Liver (tissue), 9 donors: ENCODE data around the gene ARVCF. TPM values are rescaled to one million over a fixed set of nuclear protein-coding genes. Genes with fewer than 3 reads are reported as not detected.

ENCODE experiments used
- DNase-seq: peaks from one replicate; pipeline ENCODE4 v3.0.0-alpha.2; 2017; ENCODE audit warnings: low spot score
- H3K27ac ChIP-seq, 2 donors: one replicate each; pipeline ENCODE4 v1.7.0; 2013; ENCODE audit warnings: inconsistent platforms in 2 of 2, low read length in 2 of 2, control low read depth in 1 of 2, low read depth in 1 of 2, mild to moderate bottlenecking in 1 of 2
- H3K27me3 ChIP-seq, 4 donors: one replicate each; pipeline versions ENCODE4 v1.6.1 to v1.7.0; 2013; ENCODE audit warnings: low read length in 3 of 4, inconsistent platforms in 1 of 4, mild to moderate bottlenecking in 1 of 4, moderate library complexity in 1 of 4; ENCODE audit not compliant: control insufficient read depth in 4 of 4, insufficient read depth in 4 of 4
- H3K36me3 ChIP-seq, 4 donors: one replicate each; pipeline versions ENCODE4 v1.6.1 to v1.7.0; 2013; ENCODE audit warnings: low read length in 3 of 4, mild to moderate bottlenecking in 3 of 4, low read depth in 1 of 4, moderate library complexity in 1 of 4; ENCODE audit not compliant: control insufficient read depth in 4 of 4, insufficient read depth in 3 of 4
- H3K4me1 ChIP-seq, 4 donors: one replicate each; pipeline versions ENCODE4 v1.6.1 to v1.7.0; 2013; ENCODE audit warnings: low read length in 3 of 4, mild to moderate bottlenecking in 3 of 4, moderate library complexity in 1 of 4; ENCODE audit not compliant: control insufficient read depth in 4 of 4, insufficient read depth in 4 of 4
- H3K4me3 ChIP-seq, 3 donors: one replicate each; pipeline versions ENCODE4 v1.6.1 to v1.7.0; 2013; ENCODE audit warnings: low read length in 3 of 3, control low read depth in 1 of 3, low read depth in 1 of 3, mild to moderate bottlenecking in 1 of 3
- H3K9ac ChIP-seq, 2 donors: one replicate each; pipeline ENCODE4 v1.7.0; 2013; ENCODE audit warnings: low read length in 2 of 2, mild to moderate bottlenecking in 2 of 2, moderate library complexity in 2 of 2, control low read depth in 1 of 2, low read depth in 1 of 2
- H3K9me3 ChIP-seq, 4 donors: one replicate each; pipeline versions ENCODE4 v1.6.1 to v1.7.0; 2013; ENCODE audit warnings: low read length in 3 of 4; ENCODE audit not compliant: control insufficient read depth in 4 of 4
- EGR1 ChIP-seq, 2 donors: IDR thresholded peaks; 2 replicates each; pipeline ENCODE4 v1.6.1; 2016 to 2018; ENCODE audit warnings: antibody characterized with exemption in 2 of 2, low read depth in 2 of 2
- FOXA1 ChIP-seq: IDR thresholded peaks from 2 replicates; pipeline ENCODE4 v1.6.1; 2016; ENCODE audit warnings: antibody characterized with exemption
- FOXA2 ChIP-seq: IDR thresholded peaks from 2 replicates; pipeline ENCODE4 v1.6.1; 2016; ENCODE audit warnings: antibody characterized with exemption
- GABPA ChIP-seq, 2 donors: IDR thresholded peaks in 1 of 2; conservative IDR thresholded peaks in 1 of 2; 2 replicates each; pipeline ENCODE4 v1.6.1; 2016; ENCODE audit warnings: antibody characterized with exemption in 2 of 2, mild to moderate bottlenecking in 1 of 2, moderate library complexity in 1 of 2
- HNF4G ChIP-seq: IDR thresholded peaks from 2 replicates; pipeline ENCODE4 v1.6.1; 2016; ENCODE audit warnings: antibody characterized with exemption
- NR2F2 ChIP-seq: IDR thresholded peaks from 2 replicates; pipeline ENCODE4 v1.6.1; 2016; ENCODE audit warnings: antibody characterized with exemption
- RAD21 ChIP-seq, 2 donors: IDR thresholded peaks; 2 replicates each; pipeline ENCODE4 v1.6.1; 2016; ENCODE audit warnings: antibody characterized with exemption in 2 of 2, mild to moderate bottlenecking in 2 of 2
- RXRA ChIP-seq, 2 donors: IDR thresholded peaks; 2 replicates each; pipeline ENCODE4 v1.6.1; 2017 to 2018; ENCODE audit warnings: antibody characterized with exemption in 2 of 2, mild to moderate bottlenecking in 1 of 2
- SP1 ChIP-seq: IDR thresholded peaks from 2 replicates; pipeline ENCODE4 v1.6.1; 2018; ENCODE audit warnings: antibody characterized with exemption, mild to moderate bottlenecking
- TAF1 ChIP-seq: conservative IDR thresholded peaks from 2 replicates; pipeline ENCODE4 v1.6.1; 2016; ENCODE audit warnings: antibody characterized with exemption, mild to moderate bottlenecking
- YY1 ChIP-seq: IDR thresholded peaks from 2 replicates; pipeline ENCODE4 v1.6.1; 2016; ENCODE audit warnings: antibody characterized with exemption, mild to moderate bottlenecking
- WGBS: extraction: QIAGEN DNeasy Blood & Tissue Kit; methylation state at CpG from one replicate; pipeline ENCODE4 v1.1.7; 2013; 5-methylcytosine and 5-hydroxymethylcytosine counted together
- polyA plus RNA-seq, 2 donors: library from polyadenylated mRNA; stranded (reverse) in 1 of 2; unstranded in 1 of 2; fragments of 200-250 nt in 1 of 2; fragments of >200 nt in 1 of 2; fragmentation: Nextera tagmentation in 1 of 2; extraction: Ambion mirVana in 1 of 2; gene quantifications; one replicate each; pipeline versions ENCODE4 v1.2.1 to v1.2.3, GENCODE V29; 2013 to 2015
- total RNA-seq, 2 donors: library from RNA; depleted of rRNA; stranded (reverse); fragments of >200 nt; gene quantifications; one replicate each; pipeline ENCODE4 v1.2.3, GENCODE V29; 2014
- TF ChIP-seq, protein P1 (sequence below): fragments of 150-350 bp; IDR thresholded peaks from 2 replicates; pipeline ENCODE4 v1.5.1; 2017; ENCODE audit warnings: improper control_type of control experiment, low read depth, low read length; ENCODE audit not compliant: missing input control
- TF ChIP-seq, protein P2 (sequence below): IDR thresholded peaks from 2 replicates; pipeline ENCODE4 v1.6.1; 2016; ENCODE audit warnings: antibody characterized with exemption
- TF ChIP-seq, protein P3 (sequence below): IDR thresholded peaks from 2 replicates; pipeline ENCODE4 v1.6.1; 2016; ENCODE audit warnings: antibody characterized with exemption
- TF ChIP-seq, protein P4 (sequence below): IDR thresholded peaks from 2 replicates; pipeline ENCODE4 v1.6.1; 2016; ENCODE audit warnings: antibody characterized with exemption
- TF ChIP-seq, protein P5 (sequence below): IDR thresholded peaks from 2 replicates; pipeline ENCODE4 v1.6.1; 2016; ENCODE audit warnings: antibody characterized with exemption, mild to moderate bottlenecking
- donor health status: healthy.
- donor health status: healthy.
- donor health status: healthy.
- donor health status: healthy.
- donor health status: healthy.

The ARVCF gene
- total and polyA plus RNA-seq, 4 donors: 3.8 to 48.8 (median 26.1) TPM

DNA sequence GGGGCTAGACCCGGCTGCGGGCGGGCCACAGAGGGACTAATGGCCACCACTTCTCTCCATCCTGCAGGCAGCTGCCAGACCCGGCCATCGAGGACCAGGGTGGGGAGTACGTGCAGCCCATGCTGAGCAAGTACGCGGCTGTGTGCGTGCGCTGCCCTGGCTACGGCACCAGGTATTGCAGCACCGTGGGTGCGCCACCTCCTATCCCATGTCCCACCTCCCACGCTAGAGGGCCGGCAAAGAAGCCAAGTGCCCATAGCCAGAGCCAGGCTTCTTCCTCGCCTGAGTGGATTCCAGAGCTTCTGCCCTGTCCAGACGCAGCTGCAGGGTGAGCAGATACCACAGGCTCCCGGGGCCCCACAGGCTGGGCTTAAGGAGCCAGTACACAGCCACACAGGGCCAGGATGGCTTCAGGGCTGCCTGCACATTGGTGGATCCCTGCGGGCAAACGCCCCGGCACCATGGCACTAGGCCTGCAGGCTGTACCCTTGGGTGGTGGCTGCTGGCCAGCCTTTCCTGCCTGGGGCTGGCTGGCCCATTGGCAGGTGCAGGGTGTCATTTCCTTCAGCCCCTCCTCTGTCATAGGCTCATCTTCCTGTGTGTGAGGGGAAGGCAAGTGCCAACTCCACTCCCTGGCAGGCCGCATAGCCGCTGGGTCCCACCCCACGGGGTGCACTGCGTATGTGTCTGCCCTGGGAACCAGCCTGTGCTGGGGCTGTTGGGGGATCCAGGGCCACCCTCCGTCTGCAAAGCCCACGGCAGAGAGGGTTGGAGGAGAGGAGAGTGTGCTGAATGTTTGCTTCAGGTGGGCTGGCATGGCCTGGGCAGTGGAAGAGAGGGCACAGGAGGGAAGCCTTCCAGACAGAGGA is 46.9 kb upstream of the ARVCF start (continued):
- TF ChIP-seq, protein P1, sequence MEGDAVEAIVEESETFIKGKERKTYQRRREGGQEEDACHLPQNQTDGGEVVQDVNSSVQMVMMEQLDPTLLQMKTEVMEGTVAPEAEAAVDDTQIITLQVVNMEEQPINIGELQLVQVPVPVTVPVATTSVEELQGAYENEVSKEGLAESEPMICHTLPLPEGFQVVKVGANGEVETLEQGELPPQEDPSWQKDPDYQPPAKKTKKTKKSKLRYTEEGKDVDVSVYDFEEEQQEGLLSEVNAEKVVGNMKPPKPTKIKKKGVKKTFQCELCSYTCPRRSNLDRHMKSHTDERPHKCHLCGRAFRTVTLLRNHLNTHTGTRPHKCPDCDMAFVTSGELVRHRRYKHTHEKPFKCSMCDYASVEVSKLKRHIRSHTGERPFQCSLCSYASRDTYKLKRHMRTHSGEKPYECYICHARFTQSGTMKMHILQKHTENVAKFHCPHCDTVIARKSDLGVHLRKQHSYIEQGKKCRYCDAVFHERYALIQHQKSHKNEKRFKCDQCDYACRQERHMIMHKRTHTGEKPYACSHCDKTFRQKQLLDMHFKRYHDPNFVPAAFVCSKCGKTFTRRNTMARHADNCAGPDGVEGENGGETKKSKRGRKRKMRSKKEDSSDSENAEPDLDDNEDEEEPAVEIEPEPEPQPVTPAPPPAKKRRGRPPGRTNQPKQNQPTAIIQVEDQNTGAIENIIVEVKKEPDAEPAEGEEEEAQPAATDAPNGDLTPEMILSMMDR: no peak
- TF ChIP-seq FOXA1 (no peak), EGR1 (IDR thresholded peaks at IDR 0.05; ENCODE audit: low read depth in 2 of 2) (no peak), SP1 (no peak)
- TF ChIP-seq, protein P2, sequence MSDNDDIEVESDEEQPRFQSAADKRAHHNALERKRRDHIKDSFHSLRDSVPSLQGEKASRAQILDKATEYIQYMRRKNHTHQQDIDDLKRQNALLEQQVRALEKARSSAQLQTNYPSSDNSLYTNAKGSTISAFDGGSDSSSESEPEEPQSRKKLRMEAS: no peak

DNA sequence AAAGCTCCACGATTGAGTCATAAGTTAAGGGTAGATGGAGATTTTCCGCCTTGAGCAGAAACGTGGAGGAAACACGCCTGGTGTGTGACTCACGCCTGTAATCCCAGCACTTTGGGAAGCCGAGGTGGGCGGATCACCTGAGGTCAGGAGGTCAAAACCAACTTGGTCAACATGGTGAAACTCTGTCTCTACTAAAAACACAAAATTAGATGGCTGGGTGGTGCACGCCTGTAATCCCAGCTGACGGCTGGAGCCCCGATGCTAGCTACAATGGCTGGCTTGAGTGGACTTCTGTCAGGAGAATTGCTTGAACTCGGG is 46.1 kb upstream of the ARVCF start:
- Histone ChIP-seq H3K4me1 (no peaks in the 10 kb centered on the region), H3K27ac (no peak overlapping the region), H3K9me3 (no peaks in the 10 kb centered on the region), H3K27me3 (no peaks in the 10 kb centered on the region), H3K36me3 (peaks cover 6 to 44% (median 16%) of the 10 kb centered on the region in 4 donors), H3K4me3 (no peak overlapping the region), H3K9ac (no peak overlapping the region)
- no peak for DNase-seq
- WGBS: 94% methylated on average over 11 of the region's 11 CpGs
- TF ChIP-seq, protein P3, sequence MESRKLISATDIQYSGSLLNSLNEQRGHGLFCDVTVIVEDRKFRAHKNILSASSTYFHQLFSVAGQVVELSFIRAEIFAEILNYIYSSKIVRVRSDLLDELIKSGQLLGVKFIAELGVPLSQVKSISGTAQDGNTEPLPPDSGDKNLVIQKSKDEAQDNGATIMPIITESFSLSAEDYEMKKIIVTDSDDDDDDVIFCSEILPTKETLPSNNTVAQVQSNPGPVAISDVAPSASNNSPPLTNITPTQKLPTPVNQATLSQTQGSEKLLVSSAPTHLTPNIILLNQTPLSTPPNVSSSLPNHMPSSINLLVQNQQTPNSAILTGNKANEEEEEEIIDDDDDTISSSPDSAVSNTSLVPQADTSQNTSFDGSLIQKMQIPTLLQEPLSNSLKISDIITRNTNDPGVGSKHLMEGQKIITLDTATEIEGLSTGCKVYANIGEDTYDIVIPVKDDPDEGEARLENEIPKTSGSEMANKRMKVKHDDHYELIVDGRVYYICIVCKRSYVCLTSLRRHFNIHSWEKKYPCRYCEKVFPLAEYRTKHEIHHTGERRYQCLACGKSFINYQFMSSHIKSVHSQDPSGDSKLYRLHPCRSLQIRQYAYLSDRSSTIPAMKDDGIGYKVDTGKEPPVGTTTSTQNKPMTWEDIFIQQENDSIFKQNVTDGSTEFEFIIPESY: no peak
- TF ChIP-seq NR2F2 (no peak), RAD21 (IDR thresholded peaks at IDR 0.05) (no peak), HNF4G (no peak), SP1 (no peak)
- TF ChIP-seq, protein P2: no peak

DNA sequence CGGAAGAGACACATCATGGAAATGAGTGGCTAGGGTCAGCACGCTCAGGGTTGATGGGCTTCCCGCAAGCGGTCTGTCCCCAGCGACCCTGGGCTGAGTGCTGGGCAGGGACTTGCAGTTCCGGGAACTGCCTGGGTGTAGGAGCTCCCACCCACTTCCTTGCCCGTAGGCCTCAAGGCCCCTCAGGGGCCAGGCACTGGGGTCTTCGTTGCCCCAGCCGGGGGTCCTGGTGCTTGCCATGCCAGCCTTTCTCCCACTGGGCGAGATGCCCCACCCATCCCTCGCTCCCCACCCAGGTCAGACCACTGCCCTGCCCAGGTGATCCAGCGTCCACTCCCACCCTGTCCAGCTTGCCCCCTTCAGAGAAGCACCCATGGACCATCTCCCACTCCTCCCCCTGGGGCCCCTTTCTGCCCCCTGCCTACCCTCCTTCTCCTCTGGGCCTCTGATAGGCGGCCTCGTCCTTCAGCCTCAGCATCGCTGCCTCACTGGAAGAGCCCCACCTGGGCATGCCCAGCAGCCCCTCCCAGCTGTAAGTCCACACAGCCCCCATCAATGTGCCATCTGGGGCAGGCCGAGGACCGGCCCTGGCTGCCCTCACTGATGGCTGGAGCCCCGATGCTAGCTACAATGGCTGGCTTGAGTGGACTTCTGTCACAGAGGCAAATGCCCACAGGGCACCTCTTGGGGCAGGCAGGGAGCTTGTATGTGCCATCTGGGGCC is 45.6 kb upstream of the ARVCF start:
- H3K9ac ChIP-seq: no peak overlapping the region
- no peaks in the 10 kb centered on the region for H3K27me3 ChIP-seq
- no peaks in the 10 kb centered on the region for H3K9me3 ChIP-seq
- no peak overlapping the region for H3K4me3 ChIP-seq
- H3K36me3 ChIP-seq: peaks cover 6 to 46% (median 16%) of the 10 kb centered on the region in 4 donors
- no peak for DNase-seq
- no peak overlapping the region for H3K27ac ChIP-seq
- H3K4me1 ChIP-seq: no peaks in the 10 kb centered on the region
- 96% methylated on average over 18 of the region's 18 CpGs for WGBS
- TF ChIP-seq, protein P4, sequence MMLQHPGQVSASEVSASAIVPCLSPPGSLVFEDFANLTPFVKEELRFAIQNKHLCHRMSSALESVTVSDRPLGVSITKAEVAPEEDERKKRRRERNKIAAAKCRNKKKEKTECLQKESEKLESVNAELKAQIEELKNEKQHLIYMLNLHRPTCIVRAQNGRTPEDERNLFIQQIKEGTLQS: no peak
- TF ChIP-seq HNF4G: no peak
- no peak for TF ChIP-seq YY1
- TF ChIP-seq, protein P3: no peak
- no peak for TF ChIP-seq RAD21 (IDR thresholded peaks at IDR 0.05)
- TF ChIP-seq, protein P2: no peak
- no peak for TF ChIP-seq TAF1
- TF ChIP-seq GABPA (IDR thresholded peaks at IDR 0.05 in 1 of 2, conservative IDR thresholded peaks at IDR 0.05 in 1 of 2): no peak
- TF ChIP-seq FOXA1: no peak
- TF ChIP-seq, protein P5, sequence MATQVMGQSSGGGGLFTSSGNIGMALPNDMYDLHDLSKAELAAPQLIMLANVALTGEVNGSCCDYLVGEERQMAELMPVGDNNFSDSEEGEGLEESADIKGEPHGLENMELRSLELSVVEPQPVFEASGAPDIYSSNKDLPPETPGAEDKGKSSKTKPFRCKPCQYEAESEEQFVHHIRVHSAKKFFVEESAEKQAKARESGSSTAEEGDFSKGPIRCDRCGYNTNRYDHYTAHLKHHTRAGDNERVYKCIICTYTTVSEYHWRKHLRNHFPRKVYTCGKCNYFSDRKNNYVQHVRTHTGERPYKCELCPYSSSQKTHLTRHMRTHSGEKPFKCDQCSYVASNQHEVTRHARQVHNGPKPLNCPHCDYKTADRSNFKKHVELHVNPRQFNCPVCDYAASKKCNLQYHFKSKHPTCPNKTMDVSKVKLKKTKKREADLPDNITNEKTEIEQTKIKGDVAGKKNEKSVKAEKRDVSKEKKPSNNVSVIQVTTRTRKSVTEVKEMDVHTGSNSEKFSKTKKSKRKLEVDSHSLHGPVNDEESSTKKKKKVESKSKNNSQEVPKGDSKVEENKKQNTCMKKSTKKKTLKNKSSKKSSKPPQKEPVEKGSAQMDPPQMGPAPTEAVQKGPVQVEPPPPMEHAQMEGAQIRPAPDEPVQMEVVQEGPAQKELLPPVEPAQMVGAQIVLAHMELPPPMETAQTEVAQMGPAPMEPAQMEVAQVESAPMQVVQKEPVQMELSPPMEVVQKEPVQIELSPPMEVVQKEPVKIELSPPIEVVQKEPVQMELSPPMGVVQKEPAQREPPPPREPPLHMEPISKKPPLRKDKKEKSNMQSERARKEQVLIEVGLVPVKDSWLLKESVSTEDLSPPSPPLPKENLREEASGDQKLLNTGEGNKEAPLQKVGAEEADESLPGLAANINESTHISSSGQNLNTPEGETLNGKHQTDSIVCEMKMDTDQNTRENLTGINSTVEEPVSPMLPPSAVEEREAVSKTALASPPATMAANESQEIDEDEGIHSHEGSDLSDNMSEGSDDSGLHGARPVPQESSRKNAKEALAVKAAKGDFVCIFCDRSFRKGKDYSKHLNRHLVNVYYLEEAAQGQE: no peak
- TF ChIP-seq RXRA (IDR thresholded peaks at IDR 0.05): no peak
- no peak for TF ChIP-seq NR2F2
- no peak for TF ChIP-seq FOXA2
- no peak for TF ChIP-seq EGR1 (IDR thresholded peaks at IDR 0.05; ENCODE audit: low read depth in 2 of 2)
